Endometrium (tissue), 2 donors: Measurements from ENCODE around the gene CSH1.
"Not testable (repeated sequence)": the region's sequence is repeated elsewhere in the genome, so short reads cannot be mapped to it uniquely, and the experiment has no call there.

Source experiments
- FAIRE-seq: peaks from 2 replicates; lab custom pipeline; 2012; peaks lifted over from hg19 to GRCh38; lab: Jason Lieb, UNC
- donor health status: control.
- donor health status: control.

CSH1 gene

DNA sequence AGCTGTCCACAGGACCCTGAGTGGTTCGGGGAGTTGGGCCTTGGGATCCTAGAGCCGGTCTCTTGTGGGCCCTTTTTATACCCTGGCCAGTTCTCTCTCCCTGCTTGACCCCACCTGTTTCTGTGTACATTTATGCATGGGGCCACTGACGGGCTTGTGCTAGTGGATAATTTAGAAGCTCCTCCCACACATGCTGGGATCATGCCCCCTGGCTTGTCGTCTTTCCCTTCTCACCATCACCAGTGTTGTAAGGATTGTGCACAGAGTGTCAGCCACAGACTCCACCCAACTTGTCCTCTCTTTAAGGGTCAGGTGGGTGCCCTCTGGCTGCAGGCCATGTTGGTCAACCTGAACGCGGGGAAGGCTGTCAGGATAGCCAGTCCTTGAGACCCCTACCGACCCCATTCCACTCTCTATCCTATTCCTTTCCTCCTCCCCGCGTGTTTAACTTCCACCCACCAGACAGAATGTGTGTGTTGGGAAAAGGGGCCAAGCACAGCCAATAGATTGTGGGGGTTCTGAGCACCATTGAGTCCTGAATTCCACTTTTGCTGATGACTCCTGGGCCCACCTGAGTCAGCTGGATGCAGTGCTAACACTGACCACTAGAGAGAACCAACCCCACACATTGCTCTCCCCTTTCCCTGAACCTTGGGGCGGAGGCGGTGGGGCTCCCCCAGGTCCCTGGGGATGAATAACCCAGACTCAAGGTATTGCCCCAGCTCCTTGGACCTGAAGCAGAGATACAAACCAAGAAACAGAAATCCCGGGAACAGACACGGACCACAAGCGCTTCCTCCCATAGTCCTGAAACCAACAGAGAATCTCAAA lies at the start of gene CSH1:
Gene CSH1, minus strand, starts transcription at position 51 of the 831 bp plus-strand sequence. CDS start 63 bp downstream, outside the sequence.
- FAIRE-seq = not testable (repeated sequence)

DNA sequence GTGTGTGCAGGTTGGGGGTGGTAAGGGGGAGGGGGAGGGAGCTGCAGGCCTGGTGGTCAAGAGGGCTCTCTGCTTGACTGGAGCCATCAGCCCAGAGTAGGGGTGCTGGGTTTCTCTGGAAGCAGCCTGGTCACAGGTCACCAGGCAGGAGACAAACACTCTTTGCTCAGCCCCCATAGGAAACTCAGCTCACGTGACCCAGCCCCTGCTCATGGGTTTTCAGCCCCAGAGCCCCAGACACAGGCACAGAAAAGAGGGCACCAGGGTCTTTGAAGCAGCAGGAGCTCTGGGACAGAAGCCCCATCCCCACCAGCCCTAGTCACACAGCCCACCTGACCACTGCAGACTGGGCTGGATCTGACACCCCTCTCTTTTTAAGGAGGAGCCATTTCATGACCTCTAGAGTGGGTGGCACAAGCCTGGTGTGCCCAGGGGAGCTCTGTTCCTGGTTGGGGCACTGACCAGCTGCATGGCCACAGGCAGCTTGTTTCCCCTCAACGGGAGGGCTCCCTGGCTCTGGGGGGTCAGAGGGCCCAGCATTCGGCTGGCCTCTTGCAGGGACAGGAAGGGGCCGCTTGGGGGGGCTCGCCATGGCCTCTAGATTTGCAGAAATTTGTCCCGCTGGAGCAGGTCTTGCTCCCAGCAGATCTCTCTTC lies 49.5 kb upstream of the CSH1 start:
- no peak for FAIRE-seq

DNA sequence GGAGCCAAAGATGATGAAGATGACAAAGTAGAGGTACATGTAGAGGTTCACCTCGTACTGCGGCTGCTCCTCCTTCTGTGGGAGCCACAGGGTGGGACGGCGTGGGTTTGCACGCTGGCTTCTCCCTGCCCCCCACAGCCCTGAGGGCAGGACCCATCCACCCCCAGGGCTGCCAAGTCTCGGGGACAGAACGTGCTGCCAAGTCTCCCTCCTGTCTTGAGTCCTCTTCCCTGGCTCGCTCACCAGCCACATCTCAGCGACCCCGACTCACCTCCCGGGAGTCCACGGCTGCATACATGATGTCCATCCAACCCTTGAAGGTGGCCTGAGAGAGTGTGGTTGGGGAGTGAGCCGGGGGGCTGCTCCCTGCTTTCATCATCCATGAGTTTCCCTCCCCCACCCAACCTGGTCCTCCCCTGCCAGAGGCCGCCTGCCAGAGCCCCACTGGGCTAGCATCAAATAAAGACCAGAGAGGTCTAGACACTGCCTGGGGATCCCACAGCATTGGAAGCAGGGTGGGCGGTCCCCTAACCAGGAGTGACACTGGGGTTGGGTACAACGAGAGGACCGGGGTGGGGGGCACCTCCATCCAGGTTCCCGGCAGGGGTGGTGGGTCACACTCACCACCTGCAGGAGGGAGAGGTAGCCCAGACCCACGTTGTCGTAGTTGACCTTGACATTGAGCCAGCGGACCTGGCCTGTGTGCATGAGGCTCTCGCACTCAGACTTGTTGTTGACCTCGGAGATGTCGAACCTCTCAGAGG lies 48.5 kb upstream of the CSH1 start:
- FAIRE-seq = no peak

DNA sequence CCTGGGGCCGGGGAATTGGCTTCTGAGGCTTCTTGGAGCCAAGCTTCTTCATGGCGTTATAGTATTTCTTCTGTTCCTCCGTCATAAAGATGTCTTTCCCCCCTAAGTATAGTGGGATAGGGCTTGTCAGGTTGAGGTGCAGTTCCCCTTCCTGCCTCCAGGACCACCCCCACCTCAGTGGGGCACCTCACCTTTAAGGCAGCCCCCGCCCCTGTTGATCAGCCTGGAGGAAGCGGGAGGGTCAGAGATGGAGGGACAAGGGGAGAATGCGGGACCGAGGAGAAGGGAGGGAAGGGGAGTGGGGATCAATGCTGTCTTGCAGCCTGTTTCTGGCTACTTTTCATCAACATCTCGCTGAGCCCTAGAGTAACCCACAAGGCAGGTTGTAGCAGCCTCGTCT lies 47.4 kb upstream of the CSH1 start:
- FAIRE-seq = no peak

DNA sequence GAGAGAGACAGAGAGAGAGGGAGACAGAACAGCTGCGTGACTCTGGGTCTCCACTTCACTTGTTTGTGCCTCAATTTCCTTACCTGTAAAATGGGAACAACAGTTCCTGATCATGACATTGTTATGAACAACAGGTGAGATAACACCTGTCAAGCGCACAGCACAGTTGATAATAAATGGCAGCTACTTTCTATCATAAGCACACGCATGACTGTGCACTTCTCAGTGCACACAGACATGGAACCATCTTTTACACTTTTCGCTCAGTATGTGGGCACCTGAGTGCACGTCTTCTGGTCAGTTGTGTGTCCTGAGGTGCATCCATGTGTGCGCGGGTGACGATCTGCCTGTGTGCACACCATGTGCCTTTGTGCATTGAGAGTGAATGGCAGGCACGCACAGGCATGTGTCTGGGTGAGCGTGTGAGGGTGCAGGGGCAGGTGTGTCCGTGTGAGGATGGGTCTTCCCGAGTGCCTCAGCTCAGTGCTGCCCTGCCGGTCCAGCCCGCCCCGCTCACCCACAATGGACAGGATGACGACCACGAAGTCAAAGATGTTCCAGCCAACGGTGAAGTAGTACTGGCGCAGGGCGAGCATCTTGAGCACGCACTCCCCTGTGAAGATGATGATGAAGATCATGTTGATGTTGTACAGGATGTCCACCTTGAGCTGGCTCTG lies 46.1 kb upstream of the CSH1 start:
- no peak for FAIRE-seq

DNA sequence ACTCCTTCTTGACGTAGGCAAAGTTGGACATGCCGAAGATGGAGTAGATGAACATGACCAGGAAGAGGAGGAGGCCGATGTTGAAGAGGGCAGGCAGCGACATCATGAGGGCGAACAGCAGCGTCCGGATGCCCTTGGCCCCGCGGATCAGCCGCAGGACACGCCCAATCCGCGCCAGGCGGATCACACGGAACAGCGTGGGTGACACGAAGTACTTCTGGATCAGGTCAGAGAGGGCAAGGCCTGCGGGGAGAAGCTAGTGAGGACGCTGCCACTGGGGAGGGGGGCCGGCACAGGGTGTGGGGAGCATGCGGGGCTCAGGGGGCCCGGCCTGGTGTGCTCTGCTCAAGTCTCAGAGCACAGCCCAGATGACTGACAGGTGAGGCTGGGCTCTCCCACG lies 45.4 kb upstream of the CSH1 start:
- no peak for FAIRE-seq

DNA sequence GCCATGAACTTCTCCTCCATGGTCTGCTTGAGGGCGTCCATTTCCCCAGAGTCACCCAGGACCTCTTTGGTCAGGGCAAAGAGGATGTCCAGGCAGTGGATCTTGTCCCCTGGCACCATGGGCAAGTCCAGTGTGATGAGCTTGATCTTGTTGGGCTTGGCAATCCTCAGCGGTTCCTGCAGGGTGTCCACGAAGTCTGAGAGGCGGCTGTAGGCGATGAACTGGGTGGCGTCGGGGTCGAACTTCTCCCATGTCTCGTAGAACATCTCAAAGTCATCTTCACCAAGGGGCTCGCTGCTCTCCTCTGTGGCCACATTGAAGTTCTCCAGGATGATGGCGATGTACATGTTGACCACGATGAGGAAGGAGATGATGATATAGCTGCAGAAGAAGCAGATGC lies 44.8 kb upstream of the CSH1 start:
- no peak for FAIRE-seq

DNA sequence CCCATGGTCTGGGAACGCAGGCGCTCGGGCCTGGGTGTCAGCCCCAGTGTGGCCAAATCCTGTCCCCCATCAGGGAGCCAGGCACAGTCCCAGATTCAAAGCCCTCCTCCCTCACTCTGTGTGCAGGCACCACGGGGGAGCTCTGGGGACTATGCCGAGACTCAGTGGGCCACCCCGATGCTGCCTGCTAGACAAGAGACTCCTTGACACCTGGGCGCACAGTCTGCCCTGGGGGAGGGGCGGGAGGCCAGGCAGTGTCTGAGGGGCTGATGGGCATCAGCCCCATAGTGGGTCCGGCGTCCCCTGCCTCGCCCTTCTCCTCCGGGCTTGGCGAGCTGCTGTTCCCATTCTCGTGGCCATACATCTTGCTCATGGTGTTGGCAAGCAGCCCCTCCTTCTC lies 44.2 kb upstream of the CSH1 start:
- no peak for FAIRE-seq

DNA sequence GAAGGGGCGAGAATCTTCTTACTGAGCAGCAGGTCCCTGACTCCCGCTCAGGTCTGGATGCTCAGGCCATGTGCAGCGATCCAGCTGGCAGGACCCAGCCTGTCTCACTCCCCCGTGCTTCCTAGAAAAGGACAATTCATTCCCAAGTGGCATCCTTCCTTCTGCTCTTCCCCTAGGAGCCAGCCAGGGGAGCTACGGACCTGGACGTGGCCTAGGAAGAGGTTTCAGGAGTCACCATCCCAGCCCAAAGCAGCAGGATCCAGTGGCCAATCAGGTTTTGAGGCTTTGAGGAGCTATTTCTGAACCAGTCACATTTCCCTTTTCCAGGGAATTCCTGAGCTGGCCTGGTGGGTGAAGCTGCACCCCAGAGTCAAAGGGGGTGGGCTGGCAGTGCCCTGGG lies 43.5 kb upstream of the CSH1 start:
- no peak for FAIRE-seq

DNA sequence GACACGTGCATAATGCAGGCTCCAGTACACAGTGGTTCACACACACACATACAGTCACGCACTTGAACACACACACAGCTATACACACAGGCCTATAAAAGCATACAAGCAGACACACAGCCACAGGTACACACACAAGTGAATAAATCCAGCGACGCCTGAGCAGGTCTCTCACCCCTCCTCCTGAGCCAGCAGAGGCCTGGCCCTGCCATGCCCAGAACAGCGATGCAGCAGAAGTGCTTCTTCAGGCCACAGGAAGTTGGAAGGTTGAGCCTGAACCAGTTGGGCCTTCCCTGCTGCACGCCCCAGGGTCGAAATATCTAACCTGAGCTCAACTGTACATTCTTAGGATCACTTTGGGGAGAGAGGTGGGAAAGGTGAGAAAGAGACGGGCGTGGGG lies 43.0 kb upstream of the CSH1 start:
- FAIRE-seq = no peak

DNA sequence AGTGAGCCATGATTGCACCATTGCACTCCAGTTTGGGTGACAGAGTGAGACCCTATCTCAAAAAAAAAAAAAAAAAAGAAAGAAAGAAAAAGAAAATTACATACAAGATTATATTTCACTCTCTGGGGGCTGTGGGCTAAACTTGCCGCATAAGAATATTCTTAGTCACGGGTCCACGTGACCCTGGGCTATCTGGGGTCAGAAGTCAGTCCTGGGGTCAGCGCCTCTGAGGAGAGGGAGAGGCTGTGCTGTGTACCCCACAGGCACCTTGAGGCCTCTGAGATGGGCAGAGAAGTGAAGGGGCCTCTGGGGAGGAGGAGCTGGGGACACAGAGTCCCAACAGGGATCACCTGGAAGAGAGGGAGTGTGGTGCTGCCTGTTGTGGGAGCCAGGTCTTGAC lies 41.5 kb upstream of the CSH1 start:
- no peak for FAIRE-seq

DNA sequence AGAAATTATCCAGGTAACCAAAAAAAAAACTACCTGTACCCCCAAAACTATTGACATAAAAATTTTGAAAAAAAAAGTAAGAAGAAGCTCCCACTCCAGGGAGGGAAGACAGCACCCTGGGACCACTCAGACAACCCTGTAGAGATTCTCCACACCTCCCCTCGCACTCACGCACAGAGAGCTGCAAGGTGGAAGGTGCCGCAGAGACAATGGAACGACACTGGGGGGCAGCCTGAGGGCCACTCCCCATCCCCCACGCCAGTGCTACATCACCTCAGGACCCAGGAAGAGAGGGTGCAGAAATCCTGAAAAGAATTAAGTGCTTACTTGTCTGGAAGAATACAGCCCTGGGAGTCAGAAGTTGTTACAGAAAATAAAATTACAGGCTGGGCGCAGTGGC lies 40.9 kb upstream of the CSH1 start:
- FAIRE-seq = no peak

DNA sequence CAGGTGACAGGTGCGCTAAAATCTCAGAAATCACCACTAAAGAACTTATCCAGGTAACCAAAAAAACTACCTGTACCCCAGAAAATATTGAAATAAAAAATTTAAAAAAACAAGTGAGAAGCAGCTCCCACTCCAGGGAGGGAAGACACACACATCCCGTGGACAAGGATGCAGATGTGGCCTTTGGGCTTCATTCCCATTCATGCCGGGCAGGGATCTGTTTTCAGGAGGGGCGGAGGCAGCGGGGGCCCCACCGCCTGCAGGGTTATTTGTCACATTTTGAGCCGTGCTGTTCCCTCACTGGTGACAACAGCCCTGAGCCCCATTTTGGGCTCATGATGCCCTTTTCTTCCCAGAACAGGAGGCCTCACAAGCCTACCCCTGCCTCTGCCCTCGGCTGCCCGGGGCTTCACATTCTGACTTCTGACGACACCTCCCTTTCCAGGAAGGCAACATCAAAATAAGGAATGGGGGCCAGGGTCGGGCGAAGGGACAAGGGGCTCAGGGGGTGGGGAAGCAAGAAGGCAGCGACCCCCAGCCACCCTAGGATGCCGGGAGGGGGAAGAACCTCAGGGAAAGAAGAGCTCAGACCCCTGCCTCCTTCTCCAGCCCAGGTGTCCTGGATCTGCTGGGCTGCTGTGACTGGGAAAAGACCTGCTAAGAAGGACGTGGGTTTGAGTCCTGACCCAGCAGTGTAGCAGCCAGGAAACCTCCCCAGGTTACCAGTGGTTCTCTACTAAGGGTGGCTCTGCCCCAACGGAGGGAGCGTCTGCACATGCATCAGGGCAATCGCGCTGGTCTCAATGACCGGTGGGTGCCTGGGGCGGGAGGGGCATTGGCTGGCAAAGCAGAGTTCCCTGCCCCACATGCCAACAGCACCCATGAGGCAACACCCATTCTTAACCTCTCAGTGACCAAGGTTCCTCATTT lies 38.1 kb upstream of the CSH1 start:
- FAIRE-seq = no peak

DNA sequence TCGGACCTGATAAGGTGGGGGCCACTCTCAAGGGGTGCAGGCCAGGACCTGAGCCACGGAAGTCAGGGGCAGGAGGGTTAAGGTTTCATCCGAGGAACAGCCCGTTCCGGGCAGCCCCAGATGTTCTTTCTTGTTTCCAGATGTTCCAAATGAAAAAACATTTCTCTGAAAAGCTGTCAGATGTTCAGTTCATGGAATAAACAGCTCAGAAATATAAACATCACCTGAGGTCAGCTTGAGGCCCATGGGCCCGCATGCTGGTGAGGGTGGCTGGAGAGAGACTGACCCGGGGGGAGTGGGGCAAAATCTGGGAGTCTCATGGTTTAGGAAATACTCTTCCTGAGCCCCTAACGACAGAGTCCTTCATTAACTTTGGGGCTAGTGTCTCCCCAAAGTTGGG lies 37.2 kb upstream of the CSH1 start:
- FAIRE-seq = no peak

DNA sequence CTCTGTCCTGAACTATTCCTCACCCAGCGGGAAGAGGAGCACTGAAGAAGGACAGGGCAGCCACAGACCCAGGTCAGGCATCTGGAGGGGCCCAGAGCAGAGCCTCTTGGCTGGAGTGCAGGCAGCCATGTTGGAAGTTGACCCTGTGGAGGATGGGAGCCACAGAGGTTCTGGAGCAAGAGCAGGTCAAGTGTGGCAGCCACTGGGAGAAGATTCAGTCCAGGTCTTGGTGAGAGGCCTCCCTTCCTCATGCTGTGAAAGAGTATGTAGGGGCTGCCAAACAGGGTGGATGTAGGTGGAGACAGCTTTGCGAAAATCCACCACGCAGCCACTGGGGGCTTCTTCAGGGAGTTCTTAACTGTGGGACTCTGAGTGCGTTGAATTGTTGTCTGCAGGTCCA lies 36.3 kb upstream of the CSH1 start:
- no peak for FAIRE-seq

DNA sequence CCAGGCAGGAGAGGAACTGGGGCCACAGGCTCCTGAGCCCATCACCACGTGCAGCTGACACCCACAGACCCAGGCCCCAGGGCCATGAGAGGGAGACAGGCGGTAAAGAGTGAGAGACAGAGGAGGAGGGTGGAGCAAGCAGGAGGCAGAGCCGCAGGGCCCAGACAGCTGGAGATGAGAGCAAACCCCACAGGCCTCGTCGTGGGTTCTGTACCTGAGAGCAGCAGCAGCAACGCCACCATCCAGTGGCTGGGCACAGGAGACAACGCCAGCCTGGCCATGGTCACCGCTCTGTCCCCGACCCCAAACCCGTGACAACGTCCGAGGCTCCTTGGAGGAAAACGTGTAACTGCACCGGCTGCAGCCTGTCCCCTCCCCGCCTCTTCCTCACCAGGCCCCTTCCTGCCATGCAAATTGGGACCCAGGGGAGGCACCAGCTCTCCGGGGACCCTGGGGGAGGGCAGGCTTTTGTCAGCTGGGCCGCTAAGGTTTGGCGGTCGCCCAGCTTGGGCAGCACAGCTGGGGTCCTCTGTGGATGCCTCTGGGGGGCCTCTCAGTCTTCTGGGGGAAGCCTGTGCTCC lies 35.7 kb upstream of the CSH1 start, which contains the start of gene CD79B:
Gene CD79B, minus strand, starts transcription at position 351 of the 581 bp plus-strand sequence. Its CDS starts 70 bp downstream, at position 281.
- no peak for FAIRE-seq

DNA sequence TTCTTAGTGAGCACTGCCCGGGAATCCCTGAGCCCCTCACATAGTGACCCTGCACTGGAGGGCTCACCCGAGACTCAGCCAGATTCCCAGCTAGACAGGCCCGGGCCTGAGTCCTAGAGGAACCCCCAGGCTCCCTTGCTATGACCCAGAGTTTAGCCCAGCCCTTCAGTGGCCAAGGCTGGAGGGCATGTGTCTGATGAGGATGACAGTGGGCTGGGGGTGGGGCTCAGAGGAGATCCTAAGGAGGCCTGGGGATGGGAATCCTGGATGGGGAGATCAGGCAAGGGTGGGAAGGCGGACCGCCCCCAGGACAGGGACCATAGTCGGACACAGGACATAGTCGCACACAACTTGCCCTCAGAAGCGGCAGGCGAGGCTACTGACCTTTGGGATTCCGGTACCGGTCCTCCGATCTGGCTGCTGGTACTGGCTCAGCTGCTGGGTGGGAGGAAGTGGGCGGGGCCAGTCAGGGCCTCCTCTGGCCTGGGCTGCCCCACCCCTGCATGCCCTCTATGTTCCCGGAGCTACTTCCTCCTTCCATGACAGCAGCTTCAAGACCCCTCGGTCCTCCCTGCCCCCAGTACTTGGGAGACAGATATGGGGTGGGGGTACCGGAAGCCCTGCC lies 34.7 kb upstream of the CSH1 start:
- no peak for FAIRE-seq

DNA sequence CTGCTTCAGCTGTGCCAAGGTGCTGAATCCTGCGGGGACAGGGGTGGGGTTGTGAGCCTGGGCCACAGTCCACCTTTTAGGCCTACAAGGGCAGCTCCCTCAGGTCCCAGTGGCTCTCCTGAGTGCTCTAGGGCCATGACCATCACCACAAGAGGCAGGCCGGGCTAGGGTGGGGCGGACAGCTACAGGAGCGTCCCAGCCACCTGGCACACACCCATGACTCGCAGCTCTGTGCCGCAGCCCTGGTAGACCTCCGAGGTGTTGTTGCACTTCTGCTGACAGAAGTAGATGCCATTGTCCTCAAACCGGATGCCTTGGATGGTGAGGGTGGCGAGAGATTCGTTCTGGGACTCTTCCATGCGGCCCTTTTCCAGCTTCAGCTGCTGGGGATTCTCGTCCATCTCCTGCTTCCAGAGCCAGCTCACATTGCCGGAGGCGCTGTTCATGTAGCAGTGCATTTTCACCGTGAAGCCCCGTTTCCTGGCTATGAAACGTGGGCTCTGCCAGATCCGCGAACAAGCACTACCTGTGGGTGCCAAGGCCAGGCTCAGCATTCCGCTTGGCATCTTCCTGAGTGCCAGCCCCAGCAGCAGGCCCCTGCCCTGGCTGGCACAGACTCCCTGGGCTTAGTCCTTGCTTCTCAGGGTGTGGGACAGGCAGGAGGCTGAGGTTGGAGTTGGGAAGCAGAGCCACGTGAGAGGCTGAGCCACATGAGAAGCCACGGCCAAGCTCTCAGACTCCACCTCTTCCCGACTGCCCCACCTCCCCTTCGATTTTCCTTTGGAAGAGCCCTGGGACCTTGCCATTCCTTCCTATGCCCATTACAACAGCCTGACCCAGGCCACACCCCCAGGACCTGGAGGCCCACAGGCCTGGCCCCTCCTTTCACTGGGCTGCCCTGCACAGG lies 33.7 kb upstream of the CSH1 start:
- no peak for FAIRE-seq

DNA sequence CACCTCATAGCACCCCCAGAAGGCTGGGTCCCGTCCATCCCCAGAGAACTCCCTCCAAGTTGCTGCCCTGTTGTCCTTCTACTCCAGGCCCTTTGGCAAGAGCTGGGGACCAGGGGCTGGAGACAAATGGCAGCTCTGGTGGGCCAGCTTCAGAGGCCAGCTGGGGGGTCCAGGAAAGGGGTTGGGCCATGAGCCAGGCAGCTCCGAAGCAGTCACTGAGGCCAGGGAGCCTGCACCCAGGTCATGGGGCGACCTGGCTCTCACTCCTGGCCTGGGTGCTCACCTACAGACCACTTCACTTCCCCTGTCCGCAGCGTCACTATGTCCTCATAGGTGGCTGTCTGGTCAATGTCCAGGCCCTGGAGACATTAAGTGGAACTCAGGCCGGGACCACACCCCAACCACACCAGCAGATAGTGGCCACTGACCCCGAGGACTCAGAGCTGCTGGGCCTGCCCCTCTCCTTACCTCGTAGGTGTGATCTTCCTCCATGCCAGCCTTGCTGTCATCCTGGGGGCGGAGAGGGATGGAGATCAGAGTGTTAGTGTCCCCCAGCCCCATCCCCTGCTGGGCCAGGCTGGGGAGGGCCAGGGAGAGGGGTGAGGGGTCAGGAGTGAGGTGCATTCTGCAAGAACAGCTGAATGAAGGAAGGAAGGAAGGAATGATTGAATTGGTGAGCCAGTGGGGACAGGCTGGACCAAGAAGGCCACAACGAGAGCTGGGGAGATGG lies 32.8 kb upstream of the CSH1 start:
- no peak for FAIRE-seq
